GM12878 (cell line): ENCODE results near the gene SLC44A4. TPM values are rescaled to one million over a fixed set of nuclear protein-coding genes. Genes with fewer than 3 reads are reported as not detected.

Experiments
- ATAC-seq: fragments of 200-7000 bp; cut with Tn5 transposase; 3 replicates; pipeline ENCODE4 v1.9.1; 2020; ENCODE audit warnings: mild to moderate bottlenecking, moderate library complexity
- BruUV-seq: library from RNA; stranded (reverse); fragments of 400-500 nt; replicated peaks from 2 replicates; lab custom pipeline; 2021; lab: Mats Ljungman, UMichigan
- CTCF ChIA-PET: fragments of 300-600 bp; sonication (Branson Sonifier 250); formaldehyde crosslinking; extraction: SDS; loops from one replicate; lab custom pipeline; 2021; ENCODE audit warnings: inconsistent platforms; lab: Yijun Ruan, JAX
- POLR2A ChIA-PET: fragments of 350-600 bp; formaldehyde crosslinking; extraction: SDS; loops from one replicate; lab custom pipeline; 2021; ENCODE audit warnings: inconsistent platforms; lab: Charles Lee
- RAD21 ChIA-PET: fragments of 300-600 bp; sonication (Branson Sonifier 250); formaldehyde crosslinking; loops from one replicate; lab custom pipeline; 2023; ENCODE audit warnings: antibody characterized with exemption; ENCODE audit not compliant: unreplicated experiment; lab: Charles Lee
- SMC1A ChIA-PET: fragments of 300-600 bp; sonication (Branson Sonifier 250); formaldehyde crosslinking; loops from one replicate; lab custom pipeline; 2023; ENCODE audit not compliant: unreplicated experiment, uncharacterized antibody; lab: Charles Lee
- DNase-seq: peaks from one replicate; pipeline ENCODE4 v3.0.0-alpha.2; 2011; ENCODE audit warnings: low read depth, low spot score
- FAIRE-seq: peaks from 3 replicates; lab custom pipeline; 2011; peaks lifted over from hg19 to GRCh38; lab: Jason Lieb, UNC
- H2AFZ ChIP-seq: 2 replicates; pipeline ENCODE4 v1.6.0; 2011; ENCODE audit warnings: low read depth, low read length, control low read depth; ENCODE audit not compliant: control insufficient read depth
- H3K27ac ChIP-seq: 2 replicates; pipeline ENCODE4 v1.5.1; 2011; ENCODE audit warnings: control low read depth; ENCODE audit not compliant: control insufficient read depth, insufficient read depth
- H3K27me3 ChIP-seq, 2 experiments: replicated peaks in 1 of 2; 2 replicates each; pipeline versions ENCODE4 v1.6.0 to v1.6.1; 2011; ENCODE audit warnings: low read length in 1 of 2; ENCODE audit not compliant: control insufficient read depth in 2 of 2, insufficient read depth in 2 of 2
- H3K36me3 ChIP-seq, 2 experiments: 2 replicates each; pipeline ENCODE4 v1.5.1; 2011; ENCODE audit warnings: low read length in 1 of 2; ENCODE audit not compliant: control insufficient read depth in 2 of 2, insufficient read depth in 2 of 2
- H3K4me1 ChIP-seq: 2 replicates; pipeline ENCODE4 v1.6.1; 2011; ENCODE audit warnings: mild to moderate bottlenecking, low read length, moderate library complexity, mixed read lengths; ENCODE audit not compliant: control insufficient read depth, insufficient read depth
- H3K4me2 ChIP-seq: 2 replicates; pipeline ENCODE4 v1.6.0; 2011; ENCODE audit warnings: control low read depth; ENCODE audit not compliant: control insufficient read depth, insufficient read depth
- H3K4me3 ChIP-seq: fragments of 200-600 bp; sonication (generic); 2 replicates; pipeline ENCODE4 v1.5.1; 2016
- H3K79me2 ChIP-seq: 2 replicates; pipeline ENCODE4 v1.6.0; 2011; ENCODE audit warnings: low read length; ENCODE audit not compliant: control insufficient read depth, insufficient read depth
- H3K9ac ChIP-seq: 2 replicates; pipeline ENCODE4 v1.8.0; 2011; ENCODE audit warnings: low read length, control low read depth, mixed read lengths; ENCODE audit not compliant: control insufficient read depth, insufficient read depth
- H3K9me3 ChIP-seq: replicated peaks from 3 replicates; pipeline ENCODE4 v1.5.1; 2011; ENCODE audit warnings: mild to moderate bottlenecking, low read length; ENCODE audit not compliant: control insufficient read depth, insufficient read depth
- H4K20me1 ChIP-seq: 2 replicates; pipeline ENCODE4 v1.6.0; 2011; ENCODE audit not compliant: control insufficient read depth, insufficient read depth
- BACH1 ChIP-seq: fragments of 450-650 bp; IDR thresholded peaks from 2 replicates; pipeline ENCODE4 v1.6.1; 2017; ENCODE audit warnings: mild to moderate bottlenecking, borderline replicate concordance
- BCL11A ChIP-seq: IDR thresholded peaks from 2 replicates; pipeline ENCODE4 v1.6.1; 2011; ENCODE audit warnings: low read depth, low read length
- CREM ChIP-seq: IDR thresholded peaks from 2 replicates; pipeline ENCODE4 v1.6.1; 2014; ENCODE audit warnings: antibody characterized with exemption, low read depth
- IKZF2 ChIP-seq, 2 experiments: fragments of 450-650 bp; IDR thresholded peaks; 2 replicates each; pipeline ENCODE4 v1.6.1; 2017; ENCODE audit warnings: mild to moderate bottlenecking in 2 of 2, moderate library complexity in 2 of 2
- KAT2A ChIP-seq: conservative IDR thresholded peaks from 2 replicates; pipeline ENCODE4 v1.6.1; 2011; ENCODE audit warnings: low read depth, low read length; ENCODE audit not compliant: control insufficient read depth
- PAX8 ChIP-seq: fragments of 450-650 bp; IDR thresholded peaks from 2 replicates; pipeline ENCODE4 v1.6.1; 2017; ENCODE audit warnings: mild to moderate bottlenecking, moderate library complexity
- POLR2AphosphoS2 ChIP-seq: IDR thresholded peaks from 2 replicates; pipeline ENCODE4 v1.6.1; 2011; ENCODE audit warnings: low read depth, mild to moderate bottlenecking, low read length, improper control_type of control experiment, moderate library complexity
- RBBP5 ChIP-seq: fragments of 200-600 bp; sonication (generic); conservative IDR thresholded peaks from 2 replicates; pipeline ENCODE4 v1.6.1; 2016
- RFX5 ChIP-seq: IDR thresholded peaks from 2 replicates; pipeline ENCODE4 v1.6.1; 2011; ENCODE audit warnings: low read depth, low read length, improper control_type of control experiment
- SIN3A ChIP-seq: IDR thresholded peaks from 2 replicates; pipeline ENCODE4 v1.6.1; 2012; ENCODE audit warnings: low read depth, low read length, improper control_type of control experiment
- TBL1XR1 ChIP-seq: IDR thresholded peaks from 2 replicates; pipeline ENCODE4 v1.6.1; 2012; ENCODE audit warnings: low read depth, low read length, improper control_type of control experiment
- TCF3 ChIP-seq: IDR thresholded peaks from 2 replicates; pipeline ENCODE4 v1.6.1; 2012; ENCODE audit warnings: low read depth, mild to moderate bottlenecking, low read length, borderline replicate concordance; ENCODE audit not compliant: insufficient read depth
- WRNIP1 ChIP-seq: IDR thresholded peaks from 2 replicates; pipeline ENCODE4 v1.6.1; 2011; ENCODE audit warnings: low read depth, low read length, improper control_type of control experiment, borderline replicate concordance
- WGBS: methylation state at CpG from one replicate; pipeline ENCODE4 v1.1.6; 2016; ENCODE audit warnings: low lambda C conversion rate; ENCODE audit not compliant: insufficient replicate concordance, insufficient coverage; ENCODE audit errors: missing lambda C conversion rate; 5-methylcytosine and 5-hydroxymethylcytosine counted together
- in situ Hi-C: fragments of 300-500 bp; cut with MboI; formaldehyde crosslinking; loops from 9 replicates; pipeline ENCODE4 v1.14.3; 2018; ENCODE audit warnings: mixed read lengths
- intact Hi-C: fragments of 100-400 bp; cut with micrococcal nuclease; formaldehyde crosslinking; loops from one replicate; pipeline ENCODE4 v1.14.2; 2022; ENCODE audit not compliant: unreplicated experiment
- polyA plus RNA-seq, 11 experiments: library from polyadenylated mRNA; depleted of rRNA in 4 of 11; unstranded in 6 of 11; stranded (reverse) in 5 of 11; fragments of >200 nt; fragmentation: Nextera tagmentation in 4 of 11; fragmentation: Illumina TruSeq in 1 of 11; extraction: Ambion mirVana in 4 of 11; extraction: Trizol in 1 of 11; gene quantifications; 1 replicate in 1 of 11; 2 replicates in 10 of 11; pipeline versions ENCODE4 v1.2.1 to v1.2.3, GENCODE V29; 2011 to 2016; ENCODE audit warnings: inconsistent platforms in 2 of 11, missing spikeins in 2 of 11, low read depth in 1 of 11
- total RNA-seq, 4 experiments: library from RNA; depleted of rRNA in 3 of 4; stranded (reverse); fragments of >200 nt in 3 of 4; fragmentation: Illumina TruSeq in 1 of 4; extraction: Trizol in 1 of 4; gene quantifications; 2 replicates each; pipeline versions ENCODE4 v1.2.1 to v1.2.3, GENCODE V29; 2013 to 2021
- TF ChIP-seq, protein P1 (sequence below): IDR thresholded peaks from 2 replicates; pipeline ENCODE4 v1.6.1; 2012; ENCODE audit warnings: mild to moderate bottlenecking, low read depth, low read length
- TF ChIP-seq, protein P2 (sequence below): fragments of 450-650 bp; IDR thresholded peaks from 2 replicates; pipeline ENCODE4 v1.6.1; 2016; ENCODE audit warnings: mild to moderate bottlenecking
- TF ChIP-seq, protein P3 (sequence below): fragments of 450-650 bp; conservative IDR thresholded peaks from 2 replicates; pipeline ENCODE4 v1.6.1; 2017; ENCODE audit warnings: mild to moderate bottlenecking, moderate library complexity

Gene SLC44A4
- total and polyA plus RNA-seq, 10 of the 15 experiments (the other 5 are each of a cell fraction or from before 2014, with no cell fraction given), result 0.04 to 0.24 (median 0.15) TPM; not detected in 3

DNA sequence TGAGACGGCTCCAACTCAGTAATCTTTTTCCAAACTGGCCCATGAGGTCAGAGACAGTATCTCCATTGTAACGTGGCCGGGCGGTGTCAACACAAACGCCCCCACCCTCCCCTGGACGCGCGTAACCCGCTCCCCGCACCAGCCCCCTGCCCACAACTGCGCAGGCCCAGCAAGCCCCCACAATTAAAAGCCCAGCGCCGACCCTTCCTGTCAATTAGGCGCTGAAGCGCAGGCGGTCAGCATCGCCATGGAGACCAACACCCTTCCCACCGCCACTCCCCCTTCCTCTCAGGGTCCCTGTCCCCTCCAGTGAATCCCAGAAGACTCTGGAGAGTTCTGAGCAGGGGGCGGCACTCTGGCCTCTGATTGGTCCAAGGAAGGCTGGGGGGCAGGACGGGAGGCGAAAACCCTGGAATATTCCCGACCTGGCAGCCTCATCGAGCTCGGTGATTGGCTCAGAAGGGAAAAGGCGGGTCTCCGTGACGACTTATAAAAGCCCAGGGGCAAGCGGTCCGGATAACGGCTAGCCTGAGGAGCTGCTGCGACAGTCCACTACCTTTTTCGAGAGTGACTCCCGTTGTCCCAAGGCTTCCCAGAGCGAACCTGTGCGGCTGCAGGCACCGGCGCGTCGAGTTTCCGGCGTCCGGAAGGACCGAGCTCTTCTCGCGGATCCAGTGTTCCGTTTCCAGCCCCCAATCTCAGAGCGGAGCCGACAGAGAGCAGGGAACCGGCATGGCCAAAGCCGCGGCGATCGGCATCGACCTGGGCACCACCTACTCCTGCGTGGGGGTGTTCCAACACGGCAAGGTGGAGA is 63.6 kb downstream of the SLC44A4 start, which contains the start of the genes HSPA1A and HSPA1L:
HSPA1A (plus strand) TSS at position 519 of the 814 bp plus-strand sequence; CDS start at position 733, 214 bp downstream.
HSPA1L (minus strand) TSS at position 259 of the 814 bp plus-strand sequence. CDS start 3,311 bp downstream, outside the sequence.
- Histone ChIP-seq H3K27me3 (no peaks in the 10 kb centered on the region), H3K27ac (peak within 1 kb of the TSS; percentile 58), H3K4me1 (peaks cover 29% of the 10 kb centered on the region), H2AFZ (peak within 1 kb of the TSS; percentile 91), H3K36me3 (no peaks in the 10 kb centered on the region), H3K4me2 (peak within 1 kb of the TSS; percentile 90), H3K9ac (peak within 1 kb of the TSS; percentile 64), H3K79me2 (no peaks in the 10 kb centered on the region; the same call in 1 of the 2 replicates), H3K4me3 (peak within 1 kb of the TSS; percentile 94), H3K9me3 (no peaks in the 10 kb centered on the region), H4K20me1 (no peaks in the 10 kb centered on the region)
- ChIA-PET RAD21 (interaction anchor here (0.6 to 4.3 kb wide), 10 partner anchors 9 to 258 kb away, joined by 3 to 27 read pairs (median 12); partner anchors contain the start of genes CLIC1, DDAH2, HSPA1B and LSM2), POLR2A (interaction anchor here (0.6 to 5.2 kb wide), 11 partner anchors 9 to 194 kb away, joined by 3 to 91 read pairs (median 5); partner anchors contain the start of genes CLIC1, HSPA1B, LSM2 and MSH5), CTCF (interaction anchor here (0.8 to 1.1 kb wide), 7 partner anchors 8 to 134 kb away, joined by 3 to 6 read pairs (median 3); partner anchors contain the start of genes LSM2 and LY6G5C), SMC1A (interaction anchor here (1.0 to 3.0 kb wide), 8 partner anchors 9 to 85 kb away, joined by 3 to 10 read pairs (median 4); partner anchors contain the start of gene LSM2)
- 1% methylated on average over 54 of the region's 56 CpGs for WGBS
- FAIRE-seq, result peak; percentile 27
- DNase-seq, result no peak
- ATAC-seq, result peak; percentile 58
- intact Hi-C loops, result no loop called here
- in situ Hi-C loops, result no loop called here
- BruUV-seq, result no TSS peak
- TF ChIP-seq PAX8, result no peak
- no peak for TF ChIP-seq TBL1XR1
- no peak for TF ChIP-seq RBBP5
- 0 out of 2 replicates have a peak, but pooled peaks have one; percentile 64 for TF ChIP-seq POLR2AphosphoS2
- no peak for TF ChIP-seq BCL11A
- TF ChIP-seq, protein P1, sequence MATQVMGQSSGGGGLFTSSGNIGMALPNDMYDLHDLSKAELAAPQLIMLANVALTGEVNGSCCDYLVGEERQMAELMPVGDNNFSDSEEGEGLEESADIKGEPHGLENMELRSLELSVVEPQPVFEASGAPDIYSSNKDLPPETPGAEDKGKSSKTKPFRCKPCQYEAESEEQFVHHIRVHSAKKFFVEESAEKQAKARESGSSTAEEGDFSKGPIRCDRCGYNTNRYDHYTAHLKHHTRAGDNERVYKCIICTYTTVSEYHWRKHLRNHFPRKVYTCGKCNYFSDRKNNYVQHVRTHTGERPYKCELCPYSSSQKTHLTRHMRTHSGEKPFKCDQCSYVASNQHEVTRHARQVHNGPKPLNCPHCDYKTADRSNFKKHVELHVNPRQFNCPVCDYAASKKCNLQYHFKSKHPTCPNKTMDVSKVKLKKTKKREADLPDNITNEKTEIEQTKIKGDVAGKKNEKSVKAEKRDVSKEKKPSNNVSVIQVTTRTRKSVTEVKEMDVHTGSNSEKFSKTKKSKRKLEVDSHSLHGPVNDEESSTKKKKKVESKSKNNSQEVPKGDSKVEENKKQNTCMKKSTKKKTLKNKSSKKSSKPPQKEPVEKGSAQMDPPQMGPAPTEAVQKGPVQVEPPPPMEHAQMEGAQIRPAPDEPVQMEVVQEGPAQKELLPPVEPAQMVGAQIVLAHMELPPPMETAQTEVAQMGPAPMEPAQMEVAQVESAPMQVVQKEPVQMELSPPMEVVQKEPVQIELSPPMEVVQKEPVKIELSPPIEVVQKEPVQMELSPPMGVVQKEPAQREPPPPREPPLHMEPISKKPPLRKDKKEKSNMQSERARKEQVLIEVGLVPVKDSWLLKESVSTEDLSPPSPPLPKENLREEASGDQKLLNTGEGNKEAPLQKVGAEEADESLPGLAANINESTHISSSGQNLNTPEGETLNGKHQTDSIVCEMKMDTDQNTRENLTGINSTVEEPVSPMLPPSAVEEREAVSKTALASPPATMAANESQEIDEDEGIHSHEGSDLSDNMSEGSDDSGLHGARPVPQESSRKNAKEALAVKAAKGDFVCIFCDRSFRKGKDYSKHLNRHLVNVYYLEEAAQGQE, result no peak
- TF ChIP-seq WRNIP1, result no peak
- TF ChIP-seq TCF3, result no peak
- no peak for TF ChIP-seq CREM
- TF ChIP-seq IKZF2 (IDR thresholded peaks at IDR 0.05), result peak in 1 of 2 experiments; percentile 27; a peak in 1 of 4 replicates
- TF ChIP-seq SIN3A, result no peak
- TF ChIP-seq, protein P2, sequence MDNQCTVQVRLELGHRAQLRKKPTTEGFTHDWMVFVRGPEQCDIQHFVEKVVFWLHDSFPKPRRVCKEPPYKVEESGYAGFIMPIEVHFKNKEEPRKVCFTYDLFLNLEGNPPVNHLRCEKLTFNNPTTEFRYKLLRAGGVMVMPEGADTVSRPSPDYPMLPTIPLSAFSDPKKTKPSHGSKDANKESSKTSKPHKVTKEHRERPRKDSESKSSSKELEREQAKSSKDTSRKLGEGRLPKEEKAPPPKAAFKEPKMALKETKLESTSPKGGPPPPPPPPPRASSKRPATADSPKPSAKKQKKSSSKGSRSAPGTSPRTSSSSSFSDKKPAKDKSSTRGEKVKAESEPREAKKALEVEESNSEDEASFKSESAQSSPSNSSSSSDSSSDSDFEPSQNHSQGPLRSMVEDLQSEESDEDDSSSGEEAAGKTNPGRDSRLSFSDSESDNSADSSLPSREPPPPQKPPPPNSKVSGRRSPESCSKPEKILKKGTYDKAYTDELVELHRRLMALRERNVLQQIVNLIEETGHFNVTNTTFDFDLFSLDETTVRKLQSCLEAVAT, result peak; percentile 51; the same call in 1 of the 2 replicates
- TF ChIP-seq KAT2A, result no peak
- no peak for TF ChIP-seq RFX5
- TF ChIP-seq BACH1, result peak; percentile 81; the same call in 1 of the 2 replicates
- TF ChIP-seq, protein P3, sequence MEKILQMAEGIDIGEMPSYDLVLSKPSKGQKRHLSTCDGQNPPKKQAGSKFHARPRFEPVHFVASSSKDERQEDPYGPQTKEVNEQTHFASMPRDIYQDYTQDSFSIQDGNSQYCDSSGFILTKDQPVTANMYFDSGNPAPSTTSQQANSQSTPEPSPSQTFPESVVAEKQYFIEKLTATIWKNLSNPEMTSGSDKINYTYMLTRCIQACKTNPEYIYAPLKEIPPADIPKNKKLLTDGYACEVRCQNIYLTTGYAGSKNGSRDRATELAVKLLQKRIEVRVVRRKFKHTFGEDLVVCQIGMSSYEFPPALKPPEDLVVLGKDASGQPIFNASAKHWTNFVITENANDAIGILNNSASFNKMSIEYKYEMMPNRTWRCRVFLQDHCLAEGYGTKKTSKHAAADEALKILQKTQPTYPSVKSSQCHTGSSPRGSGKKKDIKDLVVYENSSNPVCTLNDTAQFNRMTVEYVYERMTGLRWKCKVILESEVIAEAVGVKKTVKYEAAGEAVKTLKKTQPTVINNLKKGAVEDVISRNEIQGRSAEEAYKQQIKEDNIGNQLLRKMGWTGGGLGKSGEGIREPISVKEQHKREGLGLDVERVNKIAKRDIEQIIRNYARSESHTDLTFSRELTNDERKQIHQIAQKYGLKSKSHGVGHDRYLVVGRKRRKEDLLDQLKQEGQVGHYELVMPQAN, result peak; percentile 52; the same call in 1 of the 2 replicates
